ENCODE measurements around the gene MEF2C. TPM values are rescaled to one million over a fixed set of nuclear protein-coding genes. Genes with fewer than 3 reads are reported as not detected.

Gene MEF2C
- total RNA-seq, 1 donor from 2014 or later = 20.5 TPM

DNA sequence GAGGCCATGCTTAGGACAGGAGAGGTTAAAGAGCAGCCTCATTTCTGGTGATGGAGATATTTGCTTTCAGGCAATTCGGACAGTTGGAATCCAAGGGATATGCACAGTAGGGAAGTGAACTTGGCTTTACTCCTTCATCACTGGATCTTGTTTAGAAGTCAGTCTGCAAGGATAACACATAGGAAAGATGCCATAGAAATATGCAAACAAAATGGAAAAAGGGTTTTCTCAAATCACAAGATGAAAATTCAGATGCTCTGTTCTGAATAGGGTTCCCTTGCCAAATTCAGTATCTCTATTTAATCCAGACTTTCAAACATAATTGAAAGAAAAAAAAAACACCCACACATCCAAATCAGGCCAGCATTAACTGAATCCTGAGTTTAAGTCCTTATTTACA, 166.9 kb downstream of the MEF2C start:
- no peak overlapping the region for H3K9ac ChIP-seq (ENCODE audit: low read length)
- H3K27ac Mint-ChIP-seq (ENCODE audit: unreplicated experiment) = no peak overlapping the region
- H3K36me3 Mint-ChIP-seq (ENCODE audit: low read depth, unreplicated experiment) = peaks cover 6% of the 10 kb centered on the region
- H3K4me3 Mint-ChIP-seq (ENCODE audit: unreplicated experiment) = no peak overlapping the region
- DNase-seq (ENCODE audit: low read depth) (no peak), FAIRE-seq (no peak)
- H3K9me3 ChIP-seq (ENCODE audit: insufficient read depth, low read depth, low read length) = no peaks in the 10 kb centered on the region
- H3K79me2 ChIP-seq (ENCODE audit: insufficient read depth, low read length) = no peaks in the 10 kb centered on the region
- H2AFZ ChIP-seq (ENCODE audit: low read depth, low read length) = no peak overlapping the region
- no peaks in the 10 kb centered on the region for H3K4me1 ChIP-seq (ENCODE audit: insufficient read depth, low read length)
- H3K4me1 Mint-ChIP-seq (ENCODE audit: low read depth, unreplicated experiment) = no peaks in the 10 kb centered on the region
- H3K27ac ChIP-seq (ENCODE audit: low read depth, low read length) = no peak overlapping the region
- H3K9me3 Mint-ChIP-seq (ENCODE audit: unreplicated experiment) = no peaks in the 10 kb centered on the region
- TF ChIP-seq, protein P1, sequence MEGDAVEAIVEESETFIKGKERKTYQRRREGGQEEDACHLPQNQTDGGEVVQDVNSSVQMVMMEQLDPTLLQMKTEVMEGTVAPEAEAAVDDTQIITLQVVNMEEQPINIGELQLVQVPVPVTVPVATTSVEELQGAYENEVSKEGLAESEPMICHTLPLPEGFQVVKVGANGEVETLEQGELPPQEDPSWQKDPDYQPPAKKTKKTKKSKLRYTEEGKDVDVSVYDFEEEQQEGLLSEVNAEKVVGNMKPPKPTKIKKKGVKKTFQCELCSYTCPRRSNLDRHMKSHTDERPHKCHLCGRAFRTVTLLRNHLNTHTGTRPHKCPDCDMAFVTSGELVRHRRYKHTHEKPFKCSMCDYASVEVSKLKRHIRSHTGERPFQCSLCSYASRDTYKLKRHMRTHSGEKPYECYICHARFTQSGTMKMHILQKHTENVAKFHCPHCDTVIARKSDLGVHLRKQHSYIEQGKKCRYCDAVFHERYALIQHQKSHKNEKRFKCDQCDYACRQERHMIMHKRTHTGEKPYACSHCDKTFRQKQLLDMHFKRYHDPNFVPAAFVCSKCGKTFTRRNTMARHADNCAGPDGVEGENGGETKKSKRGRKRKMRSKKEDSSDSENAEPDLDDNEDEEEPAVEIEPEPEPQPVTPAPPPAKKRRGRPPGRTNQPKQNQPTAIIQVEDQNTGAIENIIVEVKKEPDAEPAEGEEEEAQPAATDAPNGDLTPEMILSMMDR (IDR thresholded peaks at IDR 0.05; ENCODE audit: insufficient read depth, low read depth, low read length) = no peak
- no peak for TF ChIP-seq EZH2 (IDR thresholded peaks at IDR 0.05; ENCODE audit: insufficient read depth, low read length)
- no peaks in the 10 kb centered on the region for H4K20me1 ChIP-seq (ENCODE audit: insufficient read depth, low read length)
- H3K4me2 ChIP-seq (ENCODE audit: low read length) = no peak overlapping the region
- no peaks in the 10 kb centered on the region for H3K27me3 Mint-ChIP-seq (ENCODE audit: low read depth, unreplicated experiment)
- H3K4me3 ChIP-seq (ENCODE audit: insufficient read depth, low read depth, low read length) = no peak overlapping the region
- H3K36me3 ChIP-seq (ENCODE audit: insufficient read depth, low read length) = no peaks in the 10 kb centered on the region
- no peaks in the 10 kb centered on the region for H3K27me3 ChIP-seq (ENCODE audit: insufficient read depth, low read length)

DNA sequence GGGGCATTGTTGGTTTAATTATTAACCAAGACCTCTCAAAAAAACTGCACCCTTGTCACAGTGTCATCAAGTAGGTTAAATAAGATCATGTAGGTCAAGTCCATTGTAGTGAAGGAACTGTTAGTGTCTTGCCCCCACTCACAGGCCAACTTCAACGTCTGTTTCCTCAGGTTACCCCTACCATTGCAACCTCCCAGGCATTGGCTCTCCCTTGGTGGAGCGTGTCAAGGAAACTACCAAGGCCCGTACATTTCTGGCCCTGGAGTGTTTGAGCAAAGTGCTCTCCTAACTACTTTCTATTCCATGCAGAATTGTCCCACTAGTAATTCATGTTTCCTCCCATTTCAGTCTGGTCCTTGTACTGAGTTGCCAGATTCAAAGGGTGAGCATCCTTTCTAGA, 167.5 kb downstream of the MEF2C start:
- no peaks in the 10 kb centered on the region for H3K27me3 Mint-ChIP-seq (ENCODE audit: low read depth, unreplicated experiment)
- no peak overlapping the region for H3K4me3 ChIP-seq (ENCODE audit: insufficient read depth, low read depth, low read length)
- no peaks in the 10 kb centered on the region for H3K79me2 ChIP-seq (ENCODE audit: insufficient read depth, low read length)
- no peaks in the 10 kb centered on the region for H3K27me3 ChIP-seq (ENCODE audit: insufficient read depth, low read length)
- no peaks in the 10 kb centered on the region for H3K4me1 ChIP-seq (ENCODE audit: insufficient read depth, low read length)
- H3K9me3 Mint-ChIP-seq (ENCODE audit: unreplicated experiment) = no peaks in the 10 kb centered on the region
- H4K20me1 ChIP-seq (ENCODE audit: insufficient read depth, low read length) = no peaks in the 10 kb centered on the region
- no peak overlapping the region for H3K27ac ChIP-seq (ENCODE audit: low read depth, low read length)
- FAIRE-seq (no peak), DNase-seq (ENCODE audit: low read depth) (no peak)
- H3K36me3 Mint-ChIP-seq (ENCODE audit: low read depth, unreplicated experiment) = peaks cover 6% of the 10 kb centered on the region
- H3K27ac Mint-ChIP-seq (ENCODE audit: unreplicated experiment) = no peak overlapping the region
- no peak overlapping the region for H3K9ac ChIP-seq (ENCODE audit: low read length)
- H3K36me3 ChIP-seq (ENCODE audit: insufficient read depth, low read length) = no peaks in the 10 kb centered on the region
- no peak overlapping the region for H2AFZ ChIP-seq (ENCODE audit: low read depth, low read length)
- no peak overlapping the region for H3K4me3 Mint-ChIP-seq (ENCODE audit: unreplicated experiment)
- no peak overlapping the region for H3K4me2 ChIP-seq (ENCODE audit: low read length)
- no peaks in the 10 kb centered on the region for H3K4me1 Mint-ChIP-seq (ENCODE audit: low read depth, unreplicated experiment)
- TF ChIP-seq, protein P1 (IDR thresholded peaks at IDR 0.05; ENCODE audit: insufficient read depth, low read depth, low read length) = no peak
- TF ChIP-seq EZH2 (IDR thresholded peaks at IDR 0.05; ENCODE audit: insufficient read depth, low read length) = no peak
- H3K9me3 ChIP-seq (ENCODE audit: insufficient read depth, low read depth, low read length) = no peaks in the 10 kb centered on the region

DNA sequence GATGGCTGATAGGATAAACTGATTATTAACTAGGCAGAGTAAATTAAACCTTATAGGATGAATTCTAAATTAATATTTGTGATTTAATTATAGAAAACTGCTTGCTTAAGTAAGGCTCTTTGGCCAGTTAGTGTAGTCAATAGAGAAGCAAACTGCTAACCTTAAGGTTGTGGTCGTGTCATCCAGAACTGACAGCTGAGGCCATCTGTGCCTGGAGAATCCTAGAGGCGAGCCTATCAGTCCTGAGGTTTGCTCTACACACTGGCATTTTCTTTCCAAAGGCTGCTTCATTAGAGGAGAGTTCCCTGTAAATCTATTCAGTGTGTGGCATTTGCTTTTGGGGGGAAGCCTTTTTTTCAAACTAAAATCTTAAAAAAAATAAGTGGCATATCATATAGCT, 169.2 kb downstream of the MEF2C start:
- Mint-ChIP-seq H3K27ac (ENCODE audit: unreplicated experiment) (no peak overlapping the region), H3K4me3 (ENCODE audit: unreplicated experiment) (no peak overlapping the region), H3K36me3 (ENCODE audit: low read depth, unreplicated experiment) (peaks cover 6% of the 10 kb centered on the region), H3K4me1 (ENCODE audit: low read depth, unreplicated experiment) (no peaks in the 10 kb centered on the region), H3K27me3 (ENCODE audit: low read depth, unreplicated experiment) (no peaks in the 10 kb centered on the region), H3K9me3 (ENCODE audit: unreplicated experiment) (no peaks in the 10 kb centered on the region)
- FAIRE-seq = no peak
- H4K20me1 ChIP-seq (ENCODE audit: insufficient read depth, low read length) = no peaks in the 10 kb centered on the region
- no peaks in the 10 kb centered on the region for H3K27me3 ChIP-seq (ENCODE audit: insufficient read depth, low read length)
- no peak overlapping the region for H3K27ac ChIP-seq (ENCODE audit: low read depth, low read length)
- no peaks in the 10 kb centered on the region for H3K79me2 ChIP-seq (ENCODE audit: insufficient read depth, low read length)
- no peak for TF ChIP-seq EZH2 (IDR thresholded peaks at IDR 0.05; ENCODE audit: insufficient read depth, low read length)
- TF ChIP-seq, protein P1 (IDR thresholded peaks at IDR 0.05; ENCODE audit: insufficient read depth, low read depth, low read length) = no peak
- H3K36me3 ChIP-seq (ENCODE audit: insufficient read depth, low read length) = no peaks in the 10 kb centered on the region
- H3K9me3 ChIP-seq (ENCODE audit: insufficient read depth, low read depth, low read length) = no peaks in the 10 kb centered on the region
- DNase-seq (ENCODE audit: low read depth) = no peak
- no peak overlapping the region for H2AFZ ChIP-seq (ENCODE audit: low read depth, low read length)
- no peaks in the 10 kb centered on the region for H3K4me1 ChIP-seq (ENCODE audit: insufficient read depth, low read length)
- H3K9ac ChIP-seq (ENCODE audit: low read length) = no peak overlapping the region
- no peak overlapping the region for H3K4me2 ChIP-seq (ENCODE audit: low read length)
- no peak overlapping the region for H3K4me3 ChIP-seq (ENCODE audit: insufficient read depth, low read depth, low read length)
